GM12873 (cell line): ENCODE data around the gene PCDH15.

Source experiments
- TF ChIP-seq, protein P1 (sequence below): IDR thresholded peaks from 2 replicates; pipeline ENCODE4 v1.5.1; 2012; ENCODE audit warnings: low read depth, mild to moderate bottlenecking, moderate library complexity, low read length, control low read depth; ENCODE audit not compliant: insufficient read depth; ENCODE audit errors: missing control alignments

The PCDH15 gene

DNA sequence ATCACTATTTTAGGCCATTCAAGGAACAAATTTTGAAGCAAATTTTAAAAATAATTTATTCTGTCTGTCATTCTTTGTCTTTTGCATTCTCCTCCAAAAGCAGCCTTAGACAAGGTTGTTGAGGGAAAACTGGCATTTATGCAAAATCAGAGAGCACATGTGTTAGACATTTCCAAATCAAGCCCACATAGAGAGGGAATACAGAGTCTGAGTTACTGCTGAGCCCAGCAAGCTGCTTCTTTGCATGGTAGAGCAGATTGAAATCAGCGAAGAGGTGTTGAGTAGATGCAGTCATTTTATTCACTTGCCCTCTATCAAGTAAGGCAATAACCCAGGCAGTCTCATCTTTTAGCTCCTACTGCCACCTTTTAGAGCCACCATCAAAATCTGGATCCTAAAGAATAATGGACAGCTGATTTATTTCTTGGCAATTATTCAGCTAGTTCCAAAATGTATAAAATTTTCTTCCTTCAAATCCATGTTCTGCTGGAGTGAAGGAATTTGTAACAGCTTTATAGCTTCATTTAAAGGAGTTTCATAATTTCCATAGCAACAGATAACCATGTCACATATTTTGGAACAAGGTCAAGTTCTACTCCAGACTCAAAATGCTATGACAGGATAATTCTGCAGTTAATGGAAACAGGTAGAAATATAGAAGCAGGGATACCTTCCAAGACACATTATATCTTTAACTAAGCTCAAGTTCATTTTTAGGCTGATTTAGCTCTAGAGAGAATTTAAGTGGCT, 7.3 kb upstream of the PCDH15 start:
- TF ChIP-seq, protein P1, sequence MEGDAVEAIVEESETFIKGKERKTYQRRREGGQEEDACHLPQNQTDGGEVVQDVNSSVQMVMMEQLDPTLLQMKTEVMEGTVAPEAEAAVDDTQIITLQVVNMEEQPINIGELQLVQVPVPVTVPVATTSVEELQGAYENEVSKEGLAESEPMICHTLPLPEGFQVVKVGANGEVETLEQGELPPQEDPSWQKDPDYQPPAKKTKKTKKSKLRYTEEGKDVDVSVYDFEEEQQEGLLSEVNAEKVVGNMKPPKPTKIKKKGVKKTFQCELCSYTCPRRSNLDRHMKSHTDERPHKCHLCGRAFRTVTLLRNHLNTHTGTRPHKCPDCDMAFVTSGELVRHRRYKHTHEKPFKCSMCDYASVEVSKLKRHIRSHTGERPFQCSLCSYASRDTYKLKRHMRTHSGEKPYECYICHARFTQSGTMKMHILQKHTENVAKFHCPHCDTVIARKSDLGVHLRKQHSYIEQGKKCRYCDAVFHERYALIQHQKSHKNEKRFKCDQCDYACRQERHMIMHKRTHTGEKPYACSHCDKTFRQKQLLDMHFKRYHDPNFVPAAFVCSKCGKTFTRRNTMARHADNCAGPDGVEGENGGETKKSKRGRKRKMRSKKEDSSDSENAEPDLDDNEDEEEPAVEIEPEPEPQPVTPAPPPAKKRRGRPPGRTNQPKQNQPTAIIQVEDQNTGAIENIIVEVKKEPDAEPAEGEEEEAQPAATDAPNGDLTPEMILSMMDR: no peak

DNA sequence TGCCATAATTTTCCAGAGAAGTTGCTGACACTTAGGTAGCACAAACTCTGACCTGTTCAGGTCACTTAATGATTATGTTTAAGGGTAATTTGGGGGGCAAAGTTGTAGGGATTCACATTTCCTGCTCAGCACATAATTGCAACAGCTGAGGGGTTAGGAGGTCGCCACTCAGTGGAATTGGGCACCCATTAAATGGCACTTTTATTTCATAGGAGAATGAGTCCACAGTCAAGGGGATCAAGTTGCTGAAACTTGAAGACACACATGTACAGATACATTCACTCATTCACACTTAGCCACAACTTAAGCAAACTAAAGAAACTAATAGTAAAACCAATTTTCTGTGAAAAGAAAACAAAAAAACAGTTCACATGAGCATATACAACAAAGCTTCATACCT, 1.5 kb downstream of the PCDH15 start:
- TF ChIP-seq, protein P1: no peak

DNA sequence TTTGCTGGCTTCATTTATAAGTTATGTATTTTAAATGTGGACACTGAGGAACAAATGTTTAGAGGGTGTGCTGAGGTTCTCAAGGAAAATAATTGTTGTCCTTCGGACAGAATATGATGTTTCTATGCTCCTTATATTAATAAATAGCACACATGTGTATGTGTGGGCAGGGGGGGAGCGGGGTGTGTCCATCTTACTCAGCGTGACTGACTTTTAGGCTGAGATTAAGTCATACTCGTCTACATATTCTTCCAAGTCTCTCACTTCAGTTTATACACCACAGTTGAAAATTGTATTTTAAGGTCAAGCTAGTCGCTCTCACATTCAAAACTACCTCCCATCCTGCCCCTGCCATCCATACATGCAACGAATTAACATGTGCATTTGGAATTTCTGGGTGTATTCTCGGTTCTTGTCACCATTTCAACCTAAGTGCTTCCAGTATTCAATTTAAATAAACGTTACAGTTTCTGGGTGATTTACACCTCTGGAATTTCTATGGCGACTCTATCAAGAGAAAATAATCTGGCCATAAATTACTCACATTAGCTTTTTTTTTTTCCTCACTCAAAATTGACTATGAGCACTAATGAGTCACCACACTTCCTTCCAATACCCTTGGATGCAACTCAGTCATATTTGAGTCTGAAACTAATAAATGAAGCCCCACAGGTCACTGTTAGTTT, 3.3 kb downstream of the PCDH15 start:
- TF ChIP-seq, protein P1: no peak

DNA sequence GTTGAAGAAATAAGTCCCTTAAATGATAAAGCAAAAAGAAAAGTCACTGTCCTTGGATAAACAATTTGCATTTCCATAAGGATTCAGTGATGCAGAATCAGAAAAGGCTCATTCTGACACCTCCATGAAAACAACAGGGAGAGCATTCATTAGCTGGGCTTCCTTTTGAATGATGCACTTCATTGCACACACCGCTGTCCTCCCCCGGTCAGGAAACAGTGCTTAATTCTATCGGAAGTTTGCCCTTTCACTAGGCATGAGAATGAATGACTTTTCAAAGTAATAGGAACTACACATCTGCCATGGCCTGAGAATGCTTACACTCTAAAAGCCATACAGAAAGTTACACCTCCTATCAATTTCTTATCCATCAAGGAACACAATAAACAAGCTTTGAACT, 4.2 kb downstream of the PCDH15 start:
- TF ChIP-seq, protein P1: no peak

DNA sequence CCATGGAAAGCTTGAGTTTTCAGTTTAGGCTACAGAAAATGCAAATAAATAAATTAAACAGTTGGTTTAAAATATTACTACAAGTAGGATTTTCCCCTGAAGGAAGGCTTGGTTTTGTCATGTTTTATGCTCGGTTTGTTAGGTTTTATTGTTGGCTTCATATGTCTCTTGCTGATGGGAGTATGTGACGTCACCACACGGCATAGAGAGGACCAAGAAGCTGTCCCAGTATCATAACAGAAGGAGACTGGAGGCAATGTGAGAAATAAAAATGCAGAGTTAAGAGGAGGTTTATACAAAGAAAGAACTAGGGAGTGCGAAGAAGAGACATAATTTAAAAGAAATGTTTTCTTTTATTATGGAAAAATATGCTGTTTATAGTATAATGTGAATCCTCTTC, 24.4 kb downstream of the PCDH15 start:
- TF ChIP-seq, protein P1: no peak

DNA sequence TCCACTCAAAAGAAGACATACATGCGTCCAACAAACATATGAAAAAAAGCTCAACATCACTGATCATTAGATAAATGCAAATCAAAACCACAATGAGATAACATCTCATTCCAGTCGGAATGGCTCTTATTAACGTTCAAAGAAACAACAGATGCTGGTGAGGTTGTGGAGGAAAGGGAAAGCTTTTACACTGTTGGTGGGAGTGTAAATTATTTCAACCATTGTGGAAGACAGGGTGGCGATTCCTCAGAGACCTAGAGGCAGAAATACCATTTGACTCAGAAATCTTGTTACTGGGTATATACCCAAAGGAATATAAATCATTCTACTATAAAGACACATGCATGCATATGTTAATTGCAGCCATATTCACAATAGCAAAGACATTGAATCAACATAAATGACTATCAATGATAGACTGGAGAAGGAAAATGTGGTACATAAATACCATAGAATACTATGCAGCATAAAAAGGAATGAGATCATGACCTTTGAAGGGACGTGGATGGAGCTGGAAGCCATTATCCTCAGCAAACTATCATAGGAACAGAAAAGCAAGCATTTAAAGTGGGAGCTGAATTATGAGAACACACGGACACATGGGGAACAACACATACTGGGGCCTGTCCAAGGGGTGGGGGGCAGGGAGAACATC, 28.4 kb downstream of the PCDH15 start:
- TF ChIP-seq, protein P1: no peak

DNA sequence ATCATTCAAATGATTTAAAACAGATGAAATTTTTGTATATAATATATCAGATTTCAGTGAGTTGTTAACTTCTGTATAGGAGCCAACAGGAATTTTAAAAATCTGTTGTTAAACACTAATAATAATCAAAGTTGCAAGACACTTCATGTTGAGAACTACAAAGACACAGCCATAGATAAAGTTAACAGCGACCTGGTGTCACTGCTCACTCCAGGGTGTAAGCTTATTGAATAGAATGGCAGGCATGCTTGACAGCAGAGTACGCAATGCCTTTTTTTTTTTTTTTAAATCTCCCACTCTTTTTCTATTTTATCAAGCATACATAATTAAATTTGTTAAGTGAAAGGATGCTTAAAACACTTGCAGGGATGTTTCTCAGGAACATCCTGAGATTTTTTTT, 32.0 kb downstream of the PCDH15 start:
- TF ChIP-seq, protein P1: no peak
